ENCODE measurements around the gene FBLN2. TPM values are rescaled to one million over a fixed set of nuclear protein-coding genes. Genes with fewer than 3 reads are reported as not detected.

Gene FBLN2
- total and polyA plus RNA-seq, 2 of the 13 experiments (the other 11 are each of a cell fraction or from before 2014, with no cell fraction given), result not detected

- no peak for TF ChIP-seq HINFP (CRISPR knock-in tag; IDR thresholded peaks at IDR 0.05; ENCODE audit: low read depth)
- no peak for TF ChIP-seq TBL1XR1 (IDR thresholded peaks at IDR 0.05; ENCODE audit: borderline replicate concordance, low read length, partially characterized antibody)
- no peak for TF ChIP-seq ZNF691 (CRISPR knock-in tag; IDR thresholded peaks at IDR 0.05; ENCODE audit: borderline replicate concordance, low read depth)
- 0 out of 2 replicates have a peak, but pooled peaks have one; percentile 38 for TF ChIP-seq ZBTB7B (CRISPR knock-in tag; IDR thresholded peaks at IDR 0.05)
- 0 out of 2 replicates have a peak, but pooled peaks have one; percentile 21 for TF ChIP-seq PATZ1 (CRISPR knock-in tag; IDR thresholded peaks at IDR 0.05)
- no peak for TF ChIP-seq KDM3A (CRISPR knock-in tag; IDR thresholded peaks at IDR 0.05; ENCODE audit: low read depth)
- TF ChIP-seq ZBTB20 (CRISPR knock-in tag; IDR thresholded peaks at IDR 0.05; ENCODE audit: borderline replicate concordance, low read depth), result no peak
- 0 out of 2 replicates have a peak, but pooled peaks have one; percentile 41 for TF ChIP-seq DNMT1 (CRISPR knock-in tag; IDR thresholded peaks at IDR 0.05)
- TF ChIP-seq ATAD3A (CRISPR knock-in tag; IDR thresholded peaks at IDR 0.05), result no peak
- TF ChIP-seq PCBP1 (IDR thresholded peaks at IDR 0.05; ENCODE audit: borderline replicate concordance, low read depth, low read length), result no peak
- TF ChIP-seq ZNF782 (CRISPR knock-in tag; IDR thresholded peaks at IDR 0.05; ENCODE audit: borderline replicate concordance), result no peak
- no peak for TF ChIP-seq SMAD9 (CRISPR knock-in tag; IDR thresholded peaks at IDR 0.05)
- TF ChIP-seq ZNF484 (CRISPR knock-in tag; IDR thresholded peaks at IDR 0.05; ENCODE audit: borderline replicate concordance, low read depth), result no peak
- TF ChIP-seq IKZF1 (IDR thresholded peaks at IDR 0.05), result no peak
- no peak for TF ChIP-seq NFAT5 (CRISPR knock-in tag; IDR thresholded peaks at IDR 0.05)
- 0 out of 2 replicates have a peak, but pooled peaks have one; percentile 23 for TF ChIP-seq ZFX (CRISPR knock-in tag; IDR thresholded peaks at IDR 0.05; ENCODE audit: low read depth)
- no peak for TF ChIP-seq BATF2 (CRISPR knock-in tag; IDR thresholded peaks at IDR 0.05)
- peak; percentile 26; the same call in 1 of the 2 replicates for TF ChIP-seq RAD21 (CRISPR knock-in tag; IDR thresholded peaks at IDR 0.05)
- no peak for TF ChIP-seq ZFP90 (CRISPR knock-in tag; IDR thresholded peaks at IDR 0.05; ENCODE audit: borderline replicate concordance)
Observed at GRCh38 chr3:13500133-13500885, 48.6 kb upstream of the FBLN2 start (continued).

Data from HepG2 (cell line).